Thyroid gland (tissue), 4 donors: ENCODE results near the gene PECR. TPM values are rescaled to one million over a fixed set of nuclear protein-coding genes. Genes with fewer than 3 reads are reported as not detected.

Experiments
- DNase-seq, 2 donors: peaks; one replicate each; pipeline ENCODE4 v3.0.0-alpha.2; 2019
- H3K27ac ChIP-seq, 3 donors: fragments of 200-600 bp; sonication (generic); 1 replicate in 2 of 3; 2 replicates in 1 of 3; pipeline ENCODE4 v1.5.1; 2016 to 2019; ENCODE audit warnings: mild to moderate bottlenecking in 1 of 3, moderate library complexity in 1 of 3
- H3K27me3 ChIP-seq: fragments of 200-600 bp; sonication (generic); one replicate; pipeline ENCODE4 v1.5.1; 2019
- H3K36me3 ChIP-seq, 2 donors: fragments of 200-600 bp; sonication (generic); one replicate each; pipeline ENCODE4 v1.5.1; 2016 to 2019
- H3K4me1 ChIP-seq, 2 donors: fragments of 200-600 bp; sonication (generic); one replicate each; pipeline ENCODE4 v1.5.1; 2017 to 2019
- H3K4me3 ChIP-seq, 3 donors: fragments of 200-600 bp; sonication (generic); replicated peaks in 1 of 3; 1 replicate in 2 of 3; 2 replicates in 1 of 3; pipeline ENCODE4 v1.5.1; 2016; ENCODE audit warnings: mild to moderate bottlenecking in 1 of 3
- H3K9me3 ChIP-seq: fragments of 200-600 bp; sonication (generic); one replicate; pipeline ENCODE4 v1.5.1; 2017
- POLR2A ChIP-seq, 2 donors: fragments of 450-650 bp; IDR thresholded peaks; one replicate each; pipeline ENCODE4 v1.6.1; 2017; ENCODE audit warnings: antibody characterized with exemption in 2 of 2, mild to moderate bottlenecking in 2 of 2, moderate library complexity in 1 of 2
- WGBS, 2 donors: methylation state at CpG; one replicate each; pipeline ENCODE4 v1.1.5; 2017; 5-methylcytosine and 5-hydroxymethylcytosine counted together
- intact Hi-C: fragments of 100-400 bp; cut with DNase I; formaldehyde crosslinking; loops from one replicate; pipeline ENCODE4 v1.15.1; 2023
- total RNA-seq, 4 donors: library from RNA; depleted of rRNA; stranded (reverse); fragments of >200 nt; gene quantifications; one replicate each; pipeline ENCODE4 v1.2.3, GENCODE V29; 2016
- TF ChIP-seq, protein P1 (sequence below), 6 experiments: fragments of 200-600 bp in 3 of 6; fragments of 450-650 bp in 3 of 6; sonication (generic) in 3 of 6; IDR thresholded peaks; one replicate each; pipeline ENCODE4 v1.5.1; 2016 to 2019; ENCODE audit warnings: antibody characterized with exemption in 6 of 6, mild to moderate bottlenecking in 2 of 6, inconsistent platforms in 1 of 6, moderate library complexity in 1 of 6

The PECR gene
- total RNA-seq, 4 donors from 2014 or later: 14.6 to 25.6 (median 22.8) TPM

- Histone ChIP-seq H3K9me3 (no peaks in the 10 kb centered on the region), H3K4me1 (peaks cover 0 to 25% of the 10 kb centered on the region in 2 donors), H3K36me3 (no peaks in the 10 kb centered on the region), H3K27me3 (no peaks in the 10 kb centered on the region), H3K27ac (no peak overlapping the region), H3K4me3 (no peak overlapping the region)
- DNase-seq: no peak
- intact Hi-C loops: no loop called here
- WGBS, 2 donors: 73 to 80% methylated on average over 1 of the region's 1 CpG
- TF ChIP-seq, protein P1, sequence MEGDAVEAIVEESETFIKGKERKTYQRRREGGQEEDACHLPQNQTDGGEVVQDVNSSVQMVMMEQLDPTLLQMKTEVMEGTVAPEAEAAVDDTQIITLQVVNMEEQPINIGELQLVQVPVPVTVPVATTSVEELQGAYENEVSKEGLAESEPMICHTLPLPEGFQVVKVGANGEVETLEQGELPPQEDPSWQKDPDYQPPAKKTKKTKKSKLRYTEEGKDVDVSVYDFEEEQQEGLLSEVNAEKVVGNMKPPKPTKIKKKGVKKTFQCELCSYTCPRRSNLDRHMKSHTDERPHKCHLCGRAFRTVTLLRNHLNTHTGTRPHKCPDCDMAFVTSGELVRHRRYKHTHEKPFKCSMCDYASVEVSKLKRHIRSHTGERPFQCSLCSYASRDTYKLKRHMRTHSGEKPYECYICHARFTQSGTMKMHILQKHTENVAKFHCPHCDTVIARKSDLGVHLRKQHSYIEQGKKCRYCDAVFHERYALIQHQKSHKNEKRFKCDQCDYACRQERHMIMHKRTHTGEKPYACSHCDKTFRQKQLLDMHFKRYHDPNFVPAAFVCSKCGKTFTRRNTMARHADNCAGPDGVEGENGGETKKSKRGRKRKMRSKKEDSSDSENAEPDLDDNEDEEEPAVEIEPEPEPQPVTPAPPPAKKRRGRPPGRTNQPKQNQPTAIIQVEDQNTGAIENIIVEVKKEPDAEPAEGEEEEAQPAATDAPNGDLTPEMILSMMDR (IDR thresholded peaks at IDR 0.05): no peak
- TF ChIP-seq POLR2A (IDR thresholded peaks at IDR 0.05): no peak
These were observed 2.8 kb downstream of the PECR start for GRCh38 chr2:216078776-216079175.

GRCh38 chr2:216075510-216076485 is 5.8 kb downstream of the PECR start:
- 94 to 95% methylated on average over 6 of the region's 6 CpGs for WGBS, 2 donors
- Histone ChIP-seq H3K27me3 (no peaks in the 10 kb centered on the region), H3K27ac (no peak overlapping the region), H3K9me3 (no peaks in the 10 kb centered on the region), H3K4me3 (no peak overlapping the region), H3K36me3 (no peaks in the 10 kb centered on the region), H3K4me1 (peaks cover 0 to 9% of the 10 kb centered on the region in 2 donors)
- TF ChIP-seq, protein P1 (IDR thresholded peaks at IDR 0.05): no peak
- TF ChIP-seq POLR2A (IDR thresholded peaks at IDR 0.05): no peak
- no peak for DNase-seq
- intact Hi-C loops: no loop called here

DNA sequence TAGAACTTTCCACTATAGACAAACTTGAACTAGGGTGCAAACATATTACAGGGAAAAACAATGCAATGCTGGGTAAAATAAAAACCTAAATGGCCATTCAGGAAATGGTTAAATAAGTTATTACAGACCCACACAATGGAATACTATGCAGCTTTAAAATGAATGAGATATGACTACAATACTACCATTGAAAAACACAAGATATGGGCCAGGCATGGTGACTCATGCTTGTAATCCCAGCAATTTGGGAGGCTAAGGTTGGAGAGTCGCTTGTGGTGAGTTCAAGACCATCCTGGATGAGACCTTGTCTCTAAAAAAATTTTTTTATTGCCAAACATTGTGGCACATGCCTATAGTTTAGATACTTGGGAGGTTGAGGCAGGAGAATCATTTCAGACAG is 6.8 kb downstream of the PECR start:
- intact Hi-C loops: no loop called here
- no peak overlapping the region for H3K4me3 ChIP-seq
- TF ChIP-seq, protein P1 (IDR thresholded peaks at IDR 0.05): no peak
- no peak for TF ChIP-seq POLR2A (IDR thresholded peaks at IDR 0.05)
- WGBS, 2 donors: 96 to 100% methylated on average over 1 of the region's 1 CpG
- no peaks in the 10 kb centered on the region for H3K4me1 ChIP-seq
- no peak for DNase-seq
- no peaks in the 10 kb centered on the region for H3K9me3 ChIP-seq
- H3K27ac ChIP-seq: no peak overlapping the region
- no peaks in the 10 kb centered on the region for H3K27me3 ChIP-seq
- no peaks in the 10 kb centered on the region for H3K36me3 ChIP-seq

GRCh38 chr2:216074380-216074779 is 7.2 kb downstream of the PECR start:
- no peaks in the 10 kb centered on the region for H3K36me3 ChIP-seq
- 65 to 90% methylated on average over 1 of the region's 1 CpG for WGBS, 2 donors
- DNase-seq: no peak
- H3K4me1 ChIP-seq: no peaks in the 10 kb centered on the region
- H3K27me3 ChIP-seq: no peaks in the 10 kb centered on the region
- intact Hi-C loops: no loop called here
- TF ChIP-seq, protein P1 (IDR thresholded peaks at IDR 0.05): no peak
- no peak for TF ChIP-seq POLR2A (IDR thresholded peaks at IDR 0.05)
- H3K27ac ChIP-seq: no peak overlapping the region
- no peak overlapping the region for H3K4me3 ChIP-seq
- no peaks in the 10 kb centered on the region for H3K9me3 ChIP-seq

- no peak overlapping the region for H3K27ac ChIP-seq
- no peaks in the 10 kb centered on the region for H3K4me1 ChIP-seq
- TF ChIP-seq, protein P1 (IDR thresholded peaks at IDR 0.05): no peak
- TF ChIP-seq POLR2A (IDR thresholded peaks at IDR 0.05): no peak
- no peaks in the 10 kb centered on the region for H3K27me3 ChIP-seq
- no peak overlapping the region for H3K4me3 ChIP-seq
- no peaks in the 10 kb centered on the region for H3K36me3 ChIP-seq
- intact Hi-C loops: no loop called here
- no peak for DNase-seq
- no peaks in the 10 kb centered on the region for H3K9me3 ChIP-seq
These were observed 7.8 kb downstream of the PECR start for GRCh38 chr2:216073773-216074172.
